Hindlimb muscle (tissue), 1 donor: ENCODE measurements around the gene EIF2S3. TPM values are rescaled to one million over a fixed set of nuclear protein-coding genes. Genes with fewer than 3 reads are reported as not detected.
"Not testable (repeated sequence)": the region's sequence is repeated elsewhere in the genome, so short reads cannot be mapped to it uniquely, and the experiment has no call there.

Experiments
- DNase-seq: peaks from one replicate; pipeline ENCODE4 v3.0.0-alpha.2; 2013
- polyA plus RNA-seq: library from polyadenylated mRNA; unstranded; fragments of 120-200 nt; gene quantifications from one replicate; pipeline ENCODE4 v1.2.1, GENCODE V29; 2013; ENCODE audit not compliant: insufficient read length

EIF2S3 gene
- polyA plus RNA-seq: 112 TPM

- DNase-seq: peak; percentile 91
These were observed at the start of gene EIF2S3 for GRCh38 chrX:24054182-24055042. EIF2S3 (plus strand) TSS chrX:24054956; CDS start chrX:24054969, 13 bp downstream.

GRCh38 chrX:24005028-24005427, 49.7 kb upstream of the EIF2S3 start:
- no peak for DNase-seq

GRCh38 chrX:24005867-24006266, 48.9 kb upstream of the EIF2S3 start:
- DNase-seq: no peak

- no peak for DNase-seq
These were observed 42.5 kb upstream of the EIF2S3 start for GRCh38 chrX:24012266-24012665.

GRCh38 chrX:24014388-24015018, 40.3 kb upstream of the EIF2S3 start:
- DNase-seq: no peak

GRCh38 chrX:24017674-24018073, 37.1 kb upstream of the EIF2S3 start:
- no peak for DNase-seq

- no peak for DNase-seq
These were observed 35.9 kb upstream of the EIF2S3 start for GRCh38 chrX:24018809-24019208.

GRCh38 chrX:24019448-24019847, 35.3 kb upstream of the EIF2S3 start:
- no peak for DNase-seq

GRCh38 chrX:24020306-24020876, 34.4 kb upstream of the EIF2S3 start:
- DNase-seq: peak; percentile 8

- DNase-seq: no peak
These were observed 31.2 kb upstream of the EIF2S3 start for GRCh38 chrX:24023544-24023943.

GRCh38 chrX:24023972-24024669, 30.6 kb upstream of the EIF2S3 start:
- DNase-seq: peak; percentile 15

GRCh38 chrX:24024819-24025740, 29.7 kb upstream of the EIF2S3 start:
- peak; percentile 90 for DNase-seq

GRCh38 chrX:24025741-24026403, 28.9 kb upstream of the EIF2S3 start:
- DNase-seq: peak; percentile 76

- DNase-seq: peak; percentile 17
These were observed 28.3 kb upstream of the EIF2S3 start for GRCh38 chrX:24026432-24026831.

- no peak for DNase-seq
These were observed 27.7 kb upstream of the EIF2S3 start, which contains the start of gene KLHL15 for GRCh38 chrX:24027086-24027485. KLHL15 (minus strand) TSS chrX:24027186; CDS start chrX:24006693, 20,493 bp downstream.

GRCh38 chrX:24027985-24028384, 26.8 kb upstream of the EIF2S3 start:
- DNase-seq: no peak

- DNase-seq: no peak
These were observed 24.2 kb upstream of the EIF2S3 start for GRCh38 chrX:24030597-24030996.

GRCh38 chrX:24034485-24034884, 20.3 kb upstream of the EIF2S3 start:
- no peak for DNase-seq

GRCh38 chrX:24037729-24038128, 17.0 kb upstream of the EIF2S3 start:
- DNase-seq: no peak

GRCh38 chrX:24046060-24046459, 8.7 kb upstream of the EIF2S3 start:
- not testable (repeated sequence) for DNase-seq

GRCh38 chrX:24049643-24050042, 5.1 kb upstream of the EIF2S3 start:
- DNase-seq: not testable (repeated sequence)
